Osteoblast (primary cell): ENCODE results near the gene CMTM4. TPM values are rescaled to one million over a fixed set of nuclear protein-coding genes. Genes with fewer than 3 reads are reported as not detected.
A peak's percentile ranks its signal among the peaks of the same experiment; 100 is the strongest.

Experiments used
- DNase-seq: peaks from one replicate; pipeline ENCODE4 v3.0.0; 2011; ENCODE audit warnings: low spot score, mixed read lengths; ENCODE audit not compliant: insufficient read length; ENCODE audit errors: missing footprints
- H2AFZ ChIP-seq: 2 replicates; pipeline ENCODE4 v1.6.0; 2011; ENCODE audit warnings: mild to moderate bottlenecking, low read length
- H3K27ac ChIP-seq: 2 replicates; pipeline ENCODE4 v1.5.1; 2011; ENCODE audit warnings: mild to moderate bottlenecking, low read depth, low read length, moderate library complexity
- H3K27me3 ChIP-seq: 2 replicates; pipeline ENCODE4 v1.6.0; 2012; ENCODE audit warnings: mild to moderate bottlenecking, control low read depth, inconsistent platforms, low read length, moderate library complexity; ENCODE audit not compliant: insufficient read depth
- H3K36me3 ChIP-seq: 2 replicates; pipeline ENCODE4 v1.5.1; 2011; ENCODE audit warnings: mild to moderate bottlenecking, low read length, control low read depth, moderate library complexity; ENCODE audit not compliant: insufficient read depth
- H3K4me1 ChIP-seq: 2 replicates; pipeline ENCODE4 v1.5.1; 2011; ENCODE audit warnings: mild to moderate bottlenecking, low read length, control low read depth, moderate library complexity; ENCODE audit not compliant: insufficient read depth
- H3K4me2 ChIP-seq: 2 replicates; pipeline ENCODE4 v1.6.0; 2011; ENCODE audit warnings: mild to moderate bottlenecking, low read length; ENCODE audit not compliant: insufficient read depth
- H3K4me3 ChIP-seq: fragments of 200-600 bp; sonication (generic); 3 replicates; pipeline ENCODE4 v1.5.1; 2012; ENCODE audit warnings: mild to moderate bottlenecking, low read length, inconsistent platforms; ENCODE audit not compliant: insufficient read depth
- H3K79me2 ChIP-seq: 2 replicates; pipeline ENCODE4 v1.6.0; 2012; ENCODE audit warnings: mild to moderate bottlenecking, low read length, control low read depth, inconsistent platforms; ENCODE audit not compliant: insufficient read depth
- H3K9me3 ChIP-seq: 2 replicates; pipeline ENCODE4 v1.5.1; 2011; ENCODE audit warnings: low read depth, low read length, control low read depth
- H4K20me1 ChIP-seq: 2 replicates; pipeline ENCODE4 v1.6.0; 2012; ENCODE audit warnings: mild to moderate bottlenecking, low read length, control low read depth; ENCODE audit not compliant: insufficient read depth
- total RNA-seq: library from RNA; depleted of rRNA; stranded (reverse); fragments of >200 nt; gene quantifications from 2 replicates; pipeline ENCODE4 v1.2.3, GENCODE V29; 2012
- TF ChIP-seq, protein P1 (sequence below): IDR thresholded peaks from 2 replicates; pipeline ENCODE4 v1.5.1; 2011; ENCODE audit warnings: mild to moderate bottlenecking, low read depth, low read length, moderate library complexity; ENCODE audit errors: extremely low read depth

CMTM4 gene
- total RNA-seq, 1 donor = 42.7 TPM

DNA sequence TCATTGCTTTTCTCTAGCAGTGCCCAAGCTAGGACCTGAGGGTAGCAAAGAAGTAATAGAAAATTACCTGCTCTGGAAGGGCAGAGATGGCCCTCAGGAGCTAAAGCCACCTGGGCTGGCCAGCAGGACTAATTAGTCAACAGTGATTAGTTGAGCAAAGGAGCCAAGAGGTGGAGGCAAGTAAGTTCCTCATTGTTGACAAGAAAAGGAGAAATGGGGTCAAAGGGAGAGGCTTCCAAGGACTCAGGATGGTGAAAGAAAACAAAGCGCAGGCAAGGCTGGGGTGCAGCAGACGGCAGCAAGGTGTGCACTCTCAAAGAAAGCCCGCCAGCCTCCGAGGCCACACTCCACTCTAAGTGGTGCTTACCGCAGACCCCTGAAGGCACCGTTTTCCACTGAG lies 44.6 kb downstream of the CMTM4 start:
- Histone ChIP-seq H3K27ac (no peak overlapping the region), H3K4me1 (peaks cover 41% of the 10 kb centered on the region), H3K27me3 (no peaks in the 10 kb centered on the region), H4K20me1 (no peaks in the 10 kb centered on the region), H3K9me3 (no peaks in the 10 kb centered on the region), H3K4me3 (no peak overlapping the region), H3K4me2 (no peak overlapping the region), H2AFZ (no peak overlapping the region), H3K79me2 (no peaks in the 10 kb centered on the region), H3K36me3 (no peaks in the 10 kb centered on the region)
- no peak for DNase-seq
- TF ChIP-seq, protein P1, sequence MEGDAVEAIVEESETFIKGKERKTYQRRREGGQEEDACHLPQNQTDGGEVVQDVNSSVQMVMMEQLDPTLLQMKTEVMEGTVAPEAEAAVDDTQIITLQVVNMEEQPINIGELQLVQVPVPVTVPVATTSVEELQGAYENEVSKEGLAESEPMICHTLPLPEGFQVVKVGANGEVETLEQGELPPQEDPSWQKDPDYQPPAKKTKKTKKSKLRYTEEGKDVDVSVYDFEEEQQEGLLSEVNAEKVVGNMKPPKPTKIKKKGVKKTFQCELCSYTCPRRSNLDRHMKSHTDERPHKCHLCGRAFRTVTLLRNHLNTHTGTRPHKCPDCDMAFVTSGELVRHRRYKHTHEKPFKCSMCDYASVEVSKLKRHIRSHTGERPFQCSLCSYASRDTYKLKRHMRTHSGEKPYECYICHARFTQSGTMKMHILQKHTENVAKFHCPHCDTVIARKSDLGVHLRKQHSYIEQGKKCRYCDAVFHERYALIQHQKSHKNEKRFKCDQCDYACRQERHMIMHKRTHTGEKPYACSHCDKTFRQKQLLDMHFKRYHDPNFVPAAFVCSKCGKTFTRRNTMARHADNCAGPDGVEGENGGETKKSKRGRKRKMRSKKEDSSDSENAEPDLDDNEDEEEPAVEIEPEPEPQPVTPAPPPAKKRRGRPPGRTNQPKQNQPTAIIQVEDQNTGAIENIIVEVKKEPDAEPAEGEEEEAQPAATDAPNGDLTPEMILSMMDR = no peak

DNA sequence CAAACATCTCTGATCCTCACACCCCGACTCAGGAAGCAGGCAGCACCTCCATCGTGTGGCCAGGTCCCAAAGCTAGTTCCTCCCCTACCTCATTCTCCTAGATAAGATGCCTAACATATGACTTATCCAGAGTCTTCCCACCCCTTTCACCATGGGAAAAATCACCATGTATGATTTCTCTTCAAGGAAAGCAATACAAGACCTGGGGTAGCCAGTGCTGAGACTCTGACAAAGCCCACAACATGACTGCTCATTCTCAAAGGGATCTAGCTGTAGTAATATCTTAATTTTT lies 45.1 kb downstream of the CMTM4 start:
- Histone ChIP-seq H3K36me3 (no peaks in the 10 kb centered on the region), H3K27ac (no peak overlapping the region), H2AFZ (peak overlapping the region; percentile 40), H3K4me2 (peak overlapping the region; percentile 60), H3K79me2 (no peaks in the 10 kb centered on the region), H3K4me1 (peaks cover 38% of the 10 kb centered on the region), H3K9me3 (no peaks in the 10 kb centered on the region), H3K27me3 (no peaks in the 10 kb centered on the region), H4K20me1 (no peaks in the 10 kb centered on the region), H3K4me3 (peak overlapping the region; percentile 53)
- TF ChIP-seq, protein P1 = no peak
- DNase-seq = no peak

DNA sequence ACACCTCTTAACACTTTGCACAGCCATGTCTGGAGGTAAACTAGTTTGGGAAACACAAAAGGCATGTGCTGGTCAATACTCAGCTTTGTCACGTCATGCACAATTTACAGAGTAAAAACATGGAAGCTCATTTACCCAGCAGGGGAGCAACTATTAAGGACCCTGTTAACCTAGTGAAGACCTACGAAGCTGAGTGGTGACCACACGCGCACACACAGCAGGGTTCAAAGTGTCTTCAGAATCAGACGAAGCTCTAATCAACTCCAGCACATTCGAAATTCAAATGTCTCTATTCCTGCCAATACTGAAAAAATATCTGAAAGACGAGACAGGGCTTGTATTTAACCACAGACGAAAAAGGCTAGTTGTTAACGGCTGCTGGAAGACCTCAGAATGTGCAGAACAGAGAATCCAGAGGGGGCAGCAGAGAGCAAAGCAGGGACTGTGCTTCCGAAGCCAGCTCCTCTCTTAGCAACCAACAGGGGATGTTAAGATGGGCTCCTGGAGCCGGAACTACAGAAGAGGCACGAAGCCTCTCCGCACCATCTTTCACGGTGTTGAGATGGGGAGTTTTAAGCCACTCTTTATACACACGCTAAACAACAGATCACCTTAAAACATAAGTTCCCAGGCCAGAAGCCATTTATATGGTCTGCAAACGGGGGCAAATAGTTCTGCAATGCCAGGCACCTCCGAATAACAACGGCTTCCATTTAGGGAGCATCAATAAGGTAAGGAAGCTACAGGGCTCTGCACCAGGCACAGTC lies 45.7 kb downstream of the CMTM4 start:
- TF ChIP-seq, protein P1 = peak; percentile 97
- Histone ChIP-seq H4K20me1 (no peaks in the 10 kb centered on the region), H3K79me2 (no peaks in the 10 kb centered on the region), H3K36me3 (no peaks in the 10 kb centered on the region), H3K9me3 (no peaks in the 10 kb centered on the region), H3K27me3 (no peaks in the 10 kb centered on the region), H3K4me1 (peaks cover 34% of the 10 kb centered on the region), H3K4me2 (peak overlapping the region; percentile 60), H3K27ac (no peak overlapping the region), H3K4me3 (peak overlapping the region; percentile 53), H2AFZ (peak overlapping the region; percentile 40)
- peak; percentile 86 for DNase-seq

DNA sequence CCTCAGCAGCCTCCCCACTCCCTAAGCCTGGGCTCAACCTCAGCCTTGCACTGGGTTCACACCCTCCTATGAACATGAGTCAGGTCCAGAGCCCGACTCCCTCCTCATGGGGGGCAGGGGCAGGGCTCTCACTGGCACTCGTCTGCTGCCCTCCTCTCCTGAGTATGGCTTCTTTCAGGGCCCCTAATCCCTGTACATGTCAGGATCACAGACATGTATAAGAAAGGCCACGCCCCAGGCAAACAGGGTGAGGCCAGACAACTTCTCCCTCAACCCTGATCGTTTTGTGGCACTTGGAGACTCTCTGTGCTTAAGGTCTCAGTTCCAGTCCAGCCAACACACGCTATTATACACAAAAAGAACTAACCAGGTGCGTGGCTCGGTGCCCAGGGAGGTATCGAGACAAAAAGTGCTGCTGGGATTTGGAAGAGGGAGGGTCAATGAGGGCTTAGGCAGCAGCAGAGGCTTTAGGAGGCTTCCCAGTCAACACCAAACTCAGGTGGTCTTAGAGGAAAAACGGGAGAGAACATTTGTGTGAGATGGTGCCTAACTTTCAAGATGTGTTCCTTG lies 46.8 kb downstream of the CMTM4 start:
- Histone ChIP-seq H3K27ac (no peak overlapping the region), H4K20me1 (no peaks in the 10 kb centered on the region), H3K27me3 (no peaks in the 10 kb centered on the region), H3K79me2 (no peaks in the 10 kb centered on the region), H3K4me3 (no peak overlapping the region), H3K36me3 (no peaks in the 10 kb centered on the region), H2AFZ (no peak overlapping the region), H3K4me1 (peaks cover 34% of the 10 kb centered on the region), H3K9me3 (no peaks in the 10 kb centered on the region), H3K4me2 (no peak overlapping the region)
- TF ChIP-seq, protein P1 = no peak
- no peak for DNase-seq
